HepG2 (cell line): ENCODE data around the gene PLSCR1. TPM values are rescaled to one million over a fixed set of nuclear protein-coding genes. Genes with fewer than 3 reads are reported as not detected.

Source experiments
- ATAC-seq: fragments of 200-7000 bp; cut with Tn5 transposase; 3 replicates; pipeline ENCODE4 v1.9.1; 2020; ENCODE audit warnings: mild to moderate bottlenecking, moderate library complexity
- BruUV-seq: library from RNA; stranded (reverse); fragments of 400-500 nt; replicated peaks from 2 replicates; lab custom pipeline; 2021; lab: Mats Ljungman, UMichigan
- CTCF ChIA-PET: fragments of 300-600 bp; formaldehyde crosslinking; extraction: SDS; loops from one replicate; lab custom pipeline; 2021; ENCODE audit warnings: low total read pairs, inconsistent platforms, low intra/inter-chr PET ratio; lab: Yijun Ruan, JAX
- POLR2A ChIA-PET: fragments of 350-600 bp; sonication (Branson Sonifier 250); formaldehyde crosslinking; loops from one replicate; lab custom pipeline; 2020; ENCODE audit warnings: antibody characterized with exemption, inconsistent platforms; lab: Yijun Ruan, JAX
- DNase-seq: peaks from one replicate; pipeline ENCODE4 v3.0.0-alpha.2; 2015; ENCODE audit warnings: low spot score
- FAIRE-seq: peaks from 3 replicates; lab custom pipeline; 2011; peaks lifted over from hg19 to GRCh38; lab: Jason Lieb, UNC
- H2AFZ ChIP-seq: one replicate; pipeline ENCODE4 v1.6.1; 2011; ENCODE audit warnings: low read length, inconsistent platforms
- H3K27ac ChIP-seq: fragments of 300-600 bp; 3 replicates; pipeline ENCODE4 v1.8.0; 2011; ENCODE audit warnings: mixed run types, mild to moderate bottlenecking, mixed read lengths, low read length, inconsistent platforms; ENCODE audit not compliant: insufficient read depth; ENCODE audit errors: extremely low read length
- H3K27me3 ChIP-seq, 2 experiments: fragments of 200-600 bp in 1 of 2; 2 replicates in 1 of 2; 3 replicates in 1 of 2; pipeline versions ENCODE4 v1.6.0 to v1.8.0; 2011; ENCODE audit warnings: low read length in 2 of 2, mild to moderate bottlenecking in 2 of 2, moderate library complexity in 2 of 2, inconsistent platforms in 1 of 2; ENCODE audit not compliant: insufficient read depth in 2 of 2, control insufficient read depth in 1 of 2
- H3K36me3 ChIP-seq, 2 experiments: fragments of 200-600 bp in 1 of 2; replicated peaks in 1 of 2; 2 replicates in 1 of 2; 3 replicates in 1 of 2; pipeline versions ENCODE4 v1.5.1 to v1.8.0; 2011; ENCODE audit warnings: low read length in 2 of 2, inconsistent platforms in 1 of 2; ENCODE audit not compliant: insufficient read depth in 2 of 2, control insufficient read depth in 1 of 2
- H3K4me1 ChIP-seq: 2 replicates; pipeline ENCODE4 v1.5.1; 2012; ENCODE audit warnings: low read length, inconsistent platforms; ENCODE audit not compliant: insufficient read depth
- H3K4me2 ChIP-seq: 2 replicates; pipeline ENCODE4 v1.6.0; 2011; ENCODE audit warnings: low read depth, low read length, inconsistent platforms
- H3K4me3 ChIP-seq, 3 experiments: fragments of 200-600 bp in 1 of 3; sonication (generic), shearing (Covaris generic) in 1 of 3; replicated peaks in 1 of 3; 2 replicates each; pipeline ENCODE4 v1.5.1; 2011 to 2016; ENCODE audit warnings: low read length in 3 of 3, inconsistent platforms in 2 of 3, low read depth in 2 of 3, mild to moderate bottlenecking in 2 of 3, control low read depth in 1 of 3, mixed read lengths in 1 of 3; ENCODE audit not compliant: insufficient read depth in 1 of 3
- H3K79me2 ChIP-seq: one replicate; pipeline ENCODE4 v1.6.1; 2011; ENCODE audit warnings: low read length, inconsistent platforms; ENCODE audit not compliant: insufficient read depth
- H3K9ac ChIP-seq: 2 replicates; pipeline ENCODE4 v1.6.0; 2011; ENCODE audit warnings: mild to moderate bottlenecking, low read depth, low read length, inconsistent platforms; ENCODE audit not compliant: insufficient read depth
- H3K9me3 ChIP-seq: 2 replicates; pipeline ENCODE4 v1.5.1; 2012; ENCODE audit warnings: mild to moderate bottlenecking, low read length
- H4K20me1 ChIP-seq: 2 replicates; pipeline ENCODE4 v1.6.0; 2011; ENCODE audit warnings: inconsistent platforms, mild to moderate bottlenecking, low read length, moderate library complexity; ENCODE audit not compliant: insufficient read depth
- ATF1 ChIP-seq: IDR thresholded peaks from 2 replicates; pipeline ENCODE4 v1.6.1; 2016; ENCODE audit warnings: mild to moderate bottlenecking, control low read depth
- BORCS8-MEF2B ChIP-seq: sonication (generic); formaldehyde crosslinking; IDR thresholded peaks from 2 replicates; pipeline ENCODE4 v1.8.0; 2022; ENCODE audit warnings: mild to moderate bottlenecking, missing genetic modification reagents
- CBFB ChIP-seq: sonication (generic); formaldehyde crosslinking; IDR thresholded peaks from 2 replicates; pipeline ENCODE4 v1.4.0; 2020; ENCODE audit warnings: missing genetic modification reagents
- KLF9 ChIP-seq: IDR thresholded peaks from 2 replicates; pipeline ENCODE4 v1.6.1; 2016; ENCODE audit warnings: low read depth
- MAF1 ChIP-seq: sonication (generic); formaldehyde crosslinking; IDR thresholded peaks from 2 replicates; pipeline ENCODE4 v1.5.0; 2020; ENCODE audit warnings: missing genetic modification reagents, borderline replicate concordance
- NFYB ChIP-seq: sonication (generic); formaldehyde crosslinking; IDR thresholded peaks from 2 replicates; pipeline ENCODE4 v1.4.0; 2020; ENCODE audit warnings: missing genetic modification reagents
- SSRP1 ChIP-seq: IDR thresholded peaks from 2 replicates; pipeline ENCODE4 v1.6.1; 2016; ENCODE audit warnings: control low read depth
- TBX2 ChIP-seq: sonication (generic); formaldehyde crosslinking; IDR thresholded peaks from 2 replicates; pipeline ENCODE4 v1.5.0; 2020; ENCODE audit warnings: missing genetic modification reagents, mild to moderate bottlenecking, borderline replicate concordance
- ZBTB20 ChIP-seq: sonication (generic); formaldehyde crosslinking; IDR thresholded peaks from 2 replicates; pipeline ENCODE4 v1.8.1; 2023; ENCODE audit warnings: missing genetic modification reagents, low read depth, mild to moderate bottlenecking, borderline replicate concordance
- ZBTB38 ChIP-seq: sonication (generic); formaldehyde crosslinking; IDR thresholded peaks from 2 replicates; pipeline ENCODE4 v1.5.1; 2020; ENCODE audit warnings: mild to moderate bottlenecking, missing genetic modification reagents
- ZEB1 ChIP-seq: IDR thresholded peaks from 2 replicates; pipeline ENCODE4 v1.6.1; 2012; ENCODE audit warnings: mild to moderate bottlenecking, low read depth, inconsistent platforms; ENCODE audit not compliant: insufficient replicate concordance
- ZKSCAN5 ChIP-seq: sonication (generic); formaldehyde crosslinking; IDR thresholded peaks from 2 replicates; pipeline ENCODE4 v1.5.1; 2020; ENCODE audit warnings: mild to moderate bottlenecking, missing genetic modification reagents
- ZNF530 ChIP-seq: sonication (generic); formaldehyde crosslinking; IDR thresholded peaks from 2 replicates; pipeline ENCODE4 v1.5.0; 2020; ENCODE audit warnings: low read depth, mild to moderate bottlenecking, missing genetic modification reagents
- ZNF570 ChIP-seq: sonication (generic); formaldehyde crosslinking; IDR thresholded peaks from 2 replicates; pipeline ENCODE4 v1.4.0; 2020; ENCODE audit warnings: mild to moderate bottlenecking, missing genetic modification reagents, borderline replicate concordance
- ZNF703 ChIP-seq: sonication (generic); formaldehyde crosslinking; IDR thresholded peaks from 2 replicates; pipeline ENCODE4 v1.5.1; 2020; ENCODE audit warnings: missing genetic modification reagents, mild to moderate bottlenecking, moderate library complexity, borderline replicate concordance
- WGBS: methylation state at CpG from one replicate; pipeline ENCODE4 v1.1.6; 2017; ENCODE audit warnings: low lambda C conversion rate; 5-methylcytosine and 5-hydroxymethylcytosine counted together
- in situ Hi-C: cut with HindIII; loops from 2 replicates; pipeline ENCODE4 v1.10.0; 2017; ENCODE audit warnings: low pct_unique_long_range_greater_than_20kb; ENCODE audit not compliant: extremely low pct_ligation_motif_present
- intact Hi-C: fragments of 100-400 bp; cut with micrococcal nuclease; formaldehyde crosslinking; loops from one replicate; pipeline ENCODE4 v1.10.0; 2022; ENCODE audit not compliant: unreplicated experiment
- polyA plus RNA-seq, 8 experiments: library from polyadenylated mRNA; depleted of rRNA in 3 of 8; stranded (reverse) in 7 of 8; unstranded in 1 of 8; fragments of >200 nt; fragmentation: Illumina TruSeq in 4 of 8; extraction: Trizol in 4 of 8; gene quantifications; 2 replicates each; pipeline versions ENCODE4 v1.2.1 to v1.2.3, GENCODE V29; 2011 to 2016; ENCODE audit warnings: low read depth in 4 of 8, missing spikeins in 1 of 8, mixed read lengths in 1 of 8; ENCODE audit not compliant: insufficient read depth in 1 of 8
- total RNA-seq, 5 experiments: library from RNA; depleted of rRNA; stranded (reverse); fragments of >200 nt; fragmentation: Illumina TruSeq; extraction: Trizol; gene quantifications; 2 replicates each; pipeline ENCODE4 v1.2.3, GENCODE V29; 2016; ENCODE audit warnings: low read depth in 1 of 5
- TF ChIP-seq, protein P1 (sequence below): sonication (generic); formaldehyde crosslinking; IDR thresholded peaks from 2 replicates; pipeline ENCODE4 v1.4.0; 2020; ENCODE audit warnings: mild to moderate bottlenecking, missing genetic modification reagents
- TF ChIP-seq, protein P2 (sequence below): sonication (generic); formaldehyde crosslinking; IDR thresholded peaks from 2 replicates; pipeline ENCODE4 v1.5.1; 2020; ENCODE audit warnings: mild to moderate bottlenecking, missing genetic modification reagents, borderline replicate concordance

Gene PLSCR1
- total and polyA plus RNA-seq, 2 of the 13 experiments (the other 11 are each of a cell fraction or from before 2014, with no cell fraction given), result 33.8 to 34.1 TPM

DNA sequence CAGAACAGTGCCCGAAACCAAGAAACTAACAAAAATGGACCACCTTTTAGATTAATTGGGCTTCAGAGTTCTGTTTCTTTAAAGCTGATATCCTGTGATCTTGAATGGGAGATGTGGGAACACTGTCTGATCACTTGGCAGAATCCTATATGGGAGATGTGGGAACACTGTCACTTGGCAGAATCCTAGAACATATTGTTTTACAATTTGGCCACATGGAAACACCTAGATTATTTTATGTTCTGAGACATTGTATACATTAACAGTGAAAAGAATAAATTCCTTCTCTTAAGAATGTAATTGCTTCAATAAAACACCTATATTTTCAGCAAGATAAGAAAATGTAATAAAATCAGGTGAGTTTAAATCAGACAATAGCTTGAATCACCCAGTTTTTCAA lies 44.7 kb downstream of the PLSCR1 start (continued):
- TF ChIP-seq ZNF703 (CRISPR knock-in tag) (no peak), ZNF530 (CRISPR knock-in tag) (no peak), MAF1 (CRISPR knock-in tag) (no peak), ZNF570 (CRISPR knock-in tag) (no peak), ATF1 (CRISPR knock-in tag) (no peak), ZKSCAN5 (no peak), TBX2 (CRISPR knock-in tag) (no peak), BORCS8-MEF2B (CRISPR knock-in tag) (no peak), ZBTB20 (CRISPR knock-in tag) (no peak)
- TF ChIP-seq, protein P1, sequence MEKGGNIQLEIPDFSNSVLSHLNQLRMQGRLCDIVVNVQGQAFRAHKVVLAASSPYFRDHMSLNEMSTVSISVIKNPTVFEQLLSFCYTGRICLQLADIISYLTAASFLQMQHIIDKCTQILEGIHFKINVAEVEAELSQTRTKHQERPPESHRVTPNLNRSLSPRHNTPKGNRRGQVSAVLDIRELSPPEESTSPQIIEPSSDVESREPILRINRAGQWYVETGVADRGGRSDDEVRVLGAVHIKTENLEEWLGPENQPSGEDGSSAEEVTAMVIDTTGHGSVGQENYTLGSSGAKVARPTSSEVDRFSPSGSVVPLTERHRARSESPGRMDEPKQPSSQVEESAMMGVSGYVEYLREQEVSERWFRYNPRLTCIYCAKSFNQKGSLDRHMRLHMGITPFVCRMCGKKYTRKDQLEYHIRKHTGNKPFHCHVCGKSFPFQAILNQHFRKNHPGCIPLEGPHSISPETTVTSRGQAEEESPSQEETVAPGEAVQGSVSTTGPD (CRISPR knock-in tag), result no peak

DNA sequence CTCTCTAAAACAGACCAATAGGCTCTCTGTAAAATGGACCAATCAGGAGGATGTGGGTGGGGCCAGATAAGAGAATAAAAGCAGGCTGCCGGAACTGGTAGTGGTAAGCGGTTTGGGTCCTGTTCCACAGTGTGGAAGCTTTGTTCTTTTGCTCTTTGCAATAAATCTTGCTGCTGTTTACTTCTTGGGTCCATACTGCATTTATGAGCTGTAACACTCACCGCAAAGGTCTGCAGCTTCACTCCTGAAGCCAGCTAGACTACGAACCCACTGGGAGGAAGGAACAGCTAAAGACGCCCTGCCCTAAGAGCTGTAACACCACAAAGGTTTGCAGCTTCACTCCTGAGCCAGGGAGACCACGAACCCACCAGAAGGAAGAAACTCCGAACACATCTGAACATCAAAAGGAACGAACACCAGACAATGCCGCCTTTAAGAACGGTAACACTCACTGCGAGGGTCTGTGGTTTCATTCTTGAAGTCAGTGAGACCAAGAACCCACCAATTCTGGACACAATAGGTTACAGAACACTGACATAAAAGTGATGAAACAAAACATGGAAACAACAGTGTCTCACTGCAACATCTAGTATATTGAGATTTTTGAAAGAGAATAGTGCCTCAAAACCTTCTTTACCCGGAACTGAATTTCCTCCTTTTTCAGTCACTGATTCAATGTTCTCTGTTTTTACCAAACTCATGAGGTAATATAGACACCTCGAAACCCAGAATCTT lies 46.2 kb downstream of the PLSCR1 start:
- no TSS peak for BruUV-seq
- Histone ChIP-seq H3K4me2 (no peak overlapping the region), H2AFZ (no peak overlapping the region), H3K9ac (no peak overlapping the region), H3K27ac (no peak overlapping the region), H3K4me3 (no peak overlapping the region), H3K36me3 (no peaks in the 10 kb centered on the region), H3K9me3 (no peaks in the 10 kb centered on the region), H3K4me1 (no peaks in the 10 kb centered on the region), H3K27me3 (no peaks in the 10 kb centered on the region), H4K20me1 (no peaks in the 10 kb centered on the region), H3K79me2 (no peaks in the 10 kb centered on the region)
- TF ChIP-seq ZBTB38 (CRISPR knock-in tag), result no peak
- TF ChIP-seq, protein P2, sequence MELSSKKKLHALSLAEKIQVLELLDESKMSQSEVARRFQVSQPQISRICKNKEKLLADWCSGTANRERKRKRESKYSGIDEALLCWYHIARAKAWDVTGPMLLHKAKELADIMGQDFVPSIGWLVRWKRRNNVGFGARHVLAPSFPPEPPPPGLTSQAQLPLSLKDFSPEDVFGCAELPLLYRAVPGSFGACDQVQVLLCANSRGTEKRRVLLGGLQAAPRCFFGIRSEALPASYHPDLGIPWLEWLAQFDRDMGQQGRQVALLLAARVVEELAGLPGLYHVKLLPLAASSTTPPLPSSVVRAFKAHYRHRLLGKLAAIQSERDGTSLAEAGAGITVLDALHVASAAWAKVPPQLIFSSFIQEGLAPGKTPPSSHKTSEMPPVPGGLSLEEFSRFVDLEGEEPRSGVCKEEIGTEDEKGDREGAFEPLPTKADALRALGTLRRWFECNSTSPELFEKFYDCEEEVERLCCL, result no peak
- TF ChIP-seq NFYB (CRISPR knock-in tag), result peak; percentile 47; the same call in 1 of the 2 replicates
- TF ChIP-seq KLF9, result no peak
- TF ChIP-seq ZEB1, result no peak
- TF ChIP-seq SSRP1 (CRISPR knock-in tag), result no peak
- no peak for TF ChIP-seq CBFB
- no peak for DNase-seq
- intact Hi-C loops, result no loop called here
- no peak for FAIRE-seq
- in situ Hi-C loops, result no loop called here
- no peak for ATAC-seq
- CTCF ChIA-PET, result no interaction called here
- WGBS, result 57% methylated on average over 13 of the region's 13 CpGs
- POLR2A ChIA-PET, result no interaction called here
